ENCODE results near the gene NDST3. TPM values are rescaled to one million over a fixed set of nuclear protein-coding genes. Genes with fewer than 3 reads are reported as not detected.

The NDST3 gene
- total RNA-seq, 2 experiments from 2014 or later: not detected

- POLR2A ChIA-PET: no interaction called here
- Mint-ChIP-seq H3K4me1 (ENCODE audit: low read depth) (peaks cover 2% of the 10 kb centered on the region), H3K36me3 (ENCODE audit: low read depth) (no peaks in the 10 kb centered on the region), H3K9me3 (no peaks in the 10 kb centered on the region), H3K27me3 (peaks cover 4% of the 10 kb centered on the region), H3K27ac (no peak overlapping the region), H3K4me3 (no peak overlapping the region)
- peak; percentile 72 for TF ChIP-seq CTCF (IDR thresholded peaks at IDR 0.05)
- intact Hi-C loops (cut with micrococcal nuclease): no loop called here
- CTCF ChIA-PET: interaction anchor here (1.0 to 3.5 kb wide), 4 partner anchors 9 to 823 kb away, joined by 3 to 15 read pairs (median 4); no protein-coding TSS in a partner anchor
- DNase-seq: no peak
- ATAC-seq: no peak
These were observed 236.2 kb downstream of the NDST3 start for GRCh38 chr4:118270492-118270891.

DNA sequence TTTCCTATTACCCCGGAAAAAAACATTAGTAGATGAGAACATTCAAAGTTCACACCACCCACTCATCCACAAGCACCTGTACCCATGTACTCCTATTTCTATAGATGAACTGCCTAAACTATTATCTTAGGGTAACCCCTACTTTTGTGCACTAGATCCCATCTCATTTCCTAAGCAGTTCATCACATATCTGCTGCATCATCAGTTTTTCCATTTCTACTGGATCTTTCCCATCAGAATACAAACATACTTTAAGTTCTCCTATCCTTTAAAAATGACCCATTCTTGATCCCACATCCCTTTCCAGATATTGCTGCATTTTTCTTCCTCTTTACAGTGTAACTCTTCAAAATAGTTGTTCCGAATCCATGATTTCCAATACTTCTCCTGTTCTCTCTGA is 237.5 kb downstream of the NDST3 start:
- ChIA-PET CTCF (interaction anchor here (1.2 to 3.5 kb wide), 3 partner anchors 49 to 824 kb away, joined by 3 to 15 read pairs (median 3); partner anchors contain the start of gene PRSS12), POLR2A (no interaction called here)
- DNase-seq (no peak), ATAC-seq (no peak)
- intact Hi-C loops (cut with micrococcal nuclease): no loop called here
- H3K27ac Mint-ChIP-seq: no peak overlapping the region
- no peaks in the 10 kb centered on the region for H3K9me3 Mint-ChIP-seq
- no peaks in the 10 kb centered on the region for H3K36me3 Mint-ChIP-seq (ENCODE audit: low read depth)
- peaks cover 4% of the 10 kb centered on the region for H3K27me3 Mint-ChIP-seq
- no peak overlapping the region for H3K4me3 Mint-ChIP-seq
- H3K4me1 Mint-ChIP-seq (ENCODE audit: low read depth): peaks cover 2% of the 10 kb centered on the region
- no peak for TF ChIP-seq CTCF (IDR thresholded peaks at IDR 0.05)

DNA sequence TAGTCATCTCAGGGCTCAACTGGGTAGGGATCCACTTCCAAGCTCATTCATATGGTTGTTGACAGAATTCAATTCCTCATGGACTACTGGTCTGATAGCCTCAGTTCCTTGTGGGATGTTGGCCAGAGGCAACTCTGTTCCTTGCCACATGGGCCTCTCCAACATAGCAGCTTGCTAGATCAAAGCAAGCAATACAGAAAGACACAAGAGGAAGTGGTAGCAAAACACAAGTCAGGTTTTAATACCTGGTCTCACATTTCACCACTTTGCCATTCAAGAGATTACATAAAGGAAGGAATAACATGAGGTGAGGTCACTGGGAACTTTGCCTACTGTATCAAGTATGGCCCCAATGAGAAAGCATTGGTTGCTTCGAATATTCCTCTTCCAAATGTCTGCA is 239.4 kb downstream of the NDST3 start:
- ChIA-PET POLR2A (no interaction called here), CTCF (interaction anchor here (1.3 to 3.5 kb wide), 2 partner anchors 33 to 50 kb away, joined by 3 to 15 read pairs; no protein-coding TSS in a partner anchor)
- Mint-ChIP-seq H3K36me3 (ENCODE audit: low read depth) (peaks cover 4% of the 10 kb centered on the region), H3K27ac (no peak overlapping the region), H3K27me3 (peaks cover 1% of the 10 kb centered on the region), H3K4me1 (ENCODE audit: low read depth) (peaks cover 12% of the 10 kb centered on the region), H3K9me3 (no peaks in the 10 kb centered on the region), H3K4me3 (no peak overlapping the region)
- intact Hi-C loops (cut with micrococcal nuclease): no loop called here
- ATAC-seq: no peak
- no peak for DNase-seq
- TF ChIP-seq CTCF (IDR thresholded peaks at IDR 0.05): no peak

GRCh38 chr4:118276580-118276979 is 242.3 kb downstream of the NDST3 start:
- Mint-ChIP-seq H3K27ac (no peak overlapping the region), H3K4me3 (no peak overlapping the region), H3K4me1 (ENCODE audit: low read depth) (peaks cover 20% of the 10 kb centered on the region), H3K9me3 (no peaks in the 10 kb centered on the region), H3K36me3 (ENCODE audit: low read depth) (peaks cover 33% of the 10 kb centered on the region), H3K27me3 (no peaks in the 10 kb centered on the region)
- POLR2A ChIA-PET: no interaction called here
- CTCF ChIA-PET: interaction anchor here (0.7 kb wide), 1 partner anchor 52 kb away, joined by 3 read pairs; no protein-coding TSS in a partner anchor
- TF ChIP-seq CTCF (IDR thresholded peaks at IDR 0.05): no peak
- DNase-seq (no peak), ATAC-seq (no peak)
- intact Hi-C loops (cut with micrococcal nuclease): no loop called here

GRCh38 chr4:118277243-118277642 is 243.0 kb downstream of the NDST3 start:
- no peak for TF ChIP-seq CTCF (IDR thresholded peaks at IDR 0.05)
- ATAC-seq (no peak), DNase-seq (no peak)
- ChIA-PET CTCF (no interaction called here), POLR2A (no interaction called here)
- Mint-ChIP-seq H3K27me3 (no peaks in the 10 kb centered on the region), H3K4me1 (ENCODE audit: low read depth) (peaks cover 24% of the 10 kb centered on the region), H3K27ac (peak overlapping the region; percentile 17), H3K4me3 (peak overlapping the region; percentile 80), H3K9me3 (no peaks in the 10 kb centered on the region), H3K36me3 (ENCODE audit: low read depth) (peaks cover 38% of the 10 kb centered on the region)
- intact Hi-C loops (cut with micrococcal nuclease): no loop called here

All from activated CD8-positive, alpha-beta T cell treated with anti-CD3 and anti-CD28 coated beads for 36 hours (primary cell).